NCI-H460 (cell line): ENCODE results near the gene UBP1. TPM values are rescaled to one million over a fixed set of nuclear protein-coding genes. Genes with fewer than 3 reads are reported as not detected.
"Not testable (repeated sequence)": the region's sequence is repeated elsewhere in the genome, so short reads cannot be mapped to it uniquely, and the experiment has no call there.

ENCODE experiments used
- DNase-seq: peaks from one replicate; pipeline ENCODE4 v3.0.0-alpha.2; 2016; ENCODE audit warnings: low read depth; ENCODE audit errors: extremely low read depth
- polyA plus RNA-seq: library from polyadenylated mRNA; depleted of rRNA; stranded (reverse); fragments of >200 nt; gene quantifications from 2 replicates; pipeline ENCODE4 v1.2.3, GENCODE V29; 2014; cell fraction: nucleus; rRNA removed
- total RNA-seq: library from RNA; depleted of rRNA; stranded (reverse); fragments of >200 nt; shearing (Covaris generic); gene quantifications from 2 replicates; pipeline ENCODE4 v1.2.3, GENCODE V29; 2014; rRNA removed

Gene UBP1, protein sequence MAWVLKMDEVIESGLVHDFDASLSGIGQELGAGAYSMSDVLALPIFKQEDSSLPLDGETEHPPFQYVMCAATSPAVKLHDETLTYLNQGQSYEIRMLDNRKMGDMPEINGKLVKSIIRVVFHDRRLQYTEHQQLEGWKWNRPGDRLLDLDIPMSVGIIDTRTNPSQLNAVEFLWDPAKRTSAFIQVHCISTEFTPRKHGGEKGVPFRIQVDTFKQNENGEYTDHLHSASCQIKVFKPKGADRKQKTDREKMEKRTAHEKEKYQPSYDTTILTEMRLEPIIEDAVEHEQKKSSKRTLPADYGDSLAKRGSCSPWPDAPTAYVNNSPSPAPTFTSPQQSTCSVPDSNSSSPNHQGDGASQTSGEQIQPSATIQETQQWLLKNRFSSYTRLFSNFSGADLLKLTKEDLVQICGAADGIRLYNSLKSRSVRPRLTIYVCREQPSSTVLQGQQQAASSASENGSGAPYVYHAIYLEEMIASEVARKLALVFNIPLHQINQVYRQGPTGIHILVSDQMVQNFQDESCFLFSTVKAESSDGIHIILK
- 25.5 and 36.5 TPM in 2 replicates for total RNA-seq
- polyA plus RNA-seq, result 36.0 and 43.1 TPM in 2 replicates

GRCh38 chr3:33440328-33441224 is at the start of gene UBP1:
Gene UBP1 (minus strand): TSS chr3:33440405. CDS start chr3:33439848, 557 bp downstream.
- DNase-seq, result peak; percentile 99

- DNase-seq, result no peak
Measured at GRCh38 chr3:33488683-33489082, 48.5 kb upstream of the UBP1 start.

- no peak for DNase-seq
Measured at GRCh38 chr3:33488246-33488645, 48.0 kb upstream of the UBP1 start.

DNA sequence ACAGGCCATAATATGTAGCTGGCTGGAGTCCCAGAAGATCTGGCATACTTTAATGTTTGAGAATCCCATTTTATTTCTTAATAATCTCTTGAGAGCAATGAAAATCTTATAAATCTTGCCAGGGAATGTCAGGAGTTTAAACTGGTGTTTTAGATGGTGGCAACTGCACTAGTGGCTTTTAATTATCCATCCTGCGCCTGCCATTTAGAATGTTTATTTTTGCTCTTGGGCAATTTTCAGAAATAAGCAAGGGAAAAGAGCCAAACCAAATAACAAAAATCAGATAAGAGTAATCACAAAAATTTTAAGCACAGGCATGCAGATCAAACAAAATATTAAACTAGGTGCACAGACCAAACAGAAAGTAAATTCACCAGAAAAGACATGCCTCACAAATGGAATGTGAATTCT is 41.9 kb upstream of the UBP1 start:
- no peak for DNase-seq

DNA sequence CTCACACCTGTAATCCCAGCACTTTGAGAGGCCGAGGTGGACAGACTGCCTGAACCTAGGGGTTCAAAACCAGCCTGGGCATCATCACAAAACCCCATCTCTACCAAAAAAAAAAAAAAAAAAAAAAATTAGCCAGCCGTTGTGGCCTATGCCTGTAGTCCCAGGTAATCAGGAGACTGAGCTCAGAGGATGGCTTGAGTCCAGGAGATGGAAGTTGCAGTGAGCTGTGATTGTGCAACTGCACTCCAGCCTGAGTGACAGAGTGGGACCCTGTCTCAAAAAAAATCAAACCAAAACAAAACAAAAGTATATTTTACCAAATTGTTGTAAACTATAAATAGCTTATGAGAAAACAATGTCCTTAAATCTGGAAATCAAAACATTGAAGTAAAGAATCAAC is 34.7 kb upstream of the UBP1 start:
- no peak for DNase-seq

DNA sequence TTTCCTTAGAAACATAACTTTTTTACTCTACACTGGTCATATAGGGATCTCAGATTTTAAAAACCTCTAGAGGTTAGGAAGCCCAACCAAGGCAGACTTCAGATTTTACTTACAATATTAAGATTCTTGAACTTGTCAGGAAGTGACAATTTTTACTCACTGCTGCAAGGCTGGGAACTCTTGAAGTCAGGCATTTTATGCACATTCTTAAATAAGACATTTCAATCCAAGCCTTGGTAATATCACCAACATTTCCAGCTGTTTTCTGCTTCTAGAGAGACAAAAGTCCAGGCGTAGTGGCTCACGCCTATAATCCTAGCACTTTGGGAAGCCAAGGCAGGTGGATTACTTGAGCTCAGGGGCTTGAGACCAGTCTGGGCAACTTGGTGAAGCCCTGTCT is 33.6 kb upstream of the UBP1 start:
- DNase-seq, result no peak

GRCh38 chr3:33467786-33468185 is 27.6 kb upstream of the UBP1 start:
- no peak for DNase-seq

DNA sequence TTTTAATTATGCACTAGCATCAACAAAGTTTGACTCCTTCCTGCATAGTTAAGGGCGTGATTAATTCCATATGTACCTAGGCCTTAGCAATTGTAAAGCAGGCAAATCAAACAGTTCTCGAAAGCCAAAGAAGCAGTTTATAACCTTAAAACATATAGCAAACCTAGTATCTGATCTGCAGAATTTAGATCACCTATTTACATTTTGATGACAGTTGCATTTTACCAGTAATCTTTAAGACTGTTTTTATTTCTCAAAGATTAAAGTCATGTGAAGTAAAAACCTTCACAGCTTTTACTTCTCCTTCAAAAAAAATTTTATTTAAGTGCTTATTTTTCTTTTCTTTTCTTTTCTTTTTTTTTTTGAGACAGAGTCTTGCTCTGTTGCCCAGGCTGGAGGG is 20.9 kb upstream of the UBP1 start:
- DNase-seq, result no peak

DNA sequence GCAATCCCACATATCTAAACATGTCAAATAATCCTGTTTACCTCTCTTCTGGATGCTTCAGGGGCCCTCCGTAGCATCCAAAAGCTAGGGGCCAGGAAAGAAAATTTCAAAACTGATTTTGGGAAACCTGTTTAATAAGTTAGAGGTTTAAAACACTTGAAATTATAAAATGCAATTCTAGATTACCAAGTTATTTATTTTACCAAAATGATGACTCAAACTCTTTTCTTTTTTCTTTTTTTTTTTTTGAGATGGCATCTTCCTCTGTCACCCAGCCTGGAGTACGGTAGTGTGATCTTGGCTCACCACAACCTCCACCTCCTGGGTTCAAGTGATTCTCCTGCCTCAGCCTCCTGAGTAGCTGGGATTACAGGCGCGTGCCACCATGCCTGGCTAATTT is 19.4 kb upstream of the UBP1 start:
- not testable (repeated sequence) for DNase-seq

- DNase-seq, result no peak
Measured at GRCh38 chr3:33458446-33458845, 18.2 kb upstream of the UBP1 start.

- no peak for DNase-seq
Measured at GRCh38 chr3:33456756-33457155, 16.6 kb upstream of the UBP1 start.

DNA sequence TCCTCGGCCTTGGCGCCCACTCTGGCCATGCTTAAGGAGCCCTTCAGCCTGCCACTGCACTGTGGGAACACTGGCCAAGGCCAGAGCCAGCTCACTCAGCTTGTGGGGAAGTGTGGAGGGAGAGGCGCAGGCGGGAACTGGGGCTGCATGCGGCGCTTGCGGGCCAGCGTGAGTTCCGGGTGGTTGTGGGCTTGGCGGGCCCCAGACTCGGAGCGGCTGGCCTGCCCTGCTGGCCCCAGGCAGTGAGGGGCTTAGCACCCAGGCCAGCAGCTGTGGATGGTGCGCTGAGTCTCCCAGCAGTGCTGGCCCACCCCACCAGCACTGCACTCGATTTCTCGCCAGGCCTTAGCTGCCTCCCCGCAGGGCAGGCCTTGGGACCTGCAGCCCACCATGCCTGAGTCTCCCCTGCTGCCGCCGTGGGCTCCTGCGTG is 13.1 kb upstream of the UBP1 start:
- no peak for DNase-seq

GRCh38 chr3:33451994-33452393 is 11.8 kb upstream of the UBP1 start:
- DNase-seq, result not testable (repeated sequence)

DNA sequence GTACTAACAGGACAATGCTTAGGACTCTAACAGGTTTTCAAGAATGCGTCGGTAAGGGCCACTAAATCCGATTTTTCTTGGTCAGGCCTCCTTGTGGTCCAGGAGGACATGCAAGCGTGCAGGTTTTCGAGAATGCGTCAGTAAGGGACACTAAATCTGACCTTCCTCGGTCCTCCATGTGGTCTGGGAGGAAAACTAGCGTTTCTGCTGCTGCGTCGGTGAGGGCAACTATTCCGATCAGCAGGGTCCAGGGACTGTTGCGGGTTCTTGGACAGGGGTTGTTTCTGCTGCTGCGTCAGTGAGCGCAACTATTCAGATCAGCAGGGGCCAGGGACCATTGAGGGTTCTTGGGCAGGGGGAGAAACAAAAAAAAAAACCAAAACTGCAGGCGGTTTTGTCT is 7.8 kb upstream of the UBP1 start:
- no peak for DNase-seq

DNA sequence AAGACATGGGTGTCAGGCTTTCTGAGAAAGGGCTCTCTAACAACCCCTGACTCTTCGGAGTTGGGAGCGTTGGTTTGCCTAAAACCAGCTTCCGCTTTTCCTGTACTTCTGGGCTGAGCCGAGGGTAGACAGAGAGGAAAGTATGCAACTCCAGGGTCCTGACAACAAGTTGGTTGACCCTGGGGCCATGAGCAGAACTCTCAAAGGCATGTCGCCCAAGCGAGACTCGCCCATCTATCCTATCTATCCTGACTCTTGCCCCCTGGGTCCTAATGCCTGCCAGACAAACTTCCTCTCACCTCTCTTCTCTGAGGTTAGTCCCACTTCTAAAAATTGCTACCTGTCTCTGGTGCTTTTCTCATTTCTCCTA is 7.0 kb upstream of the UBP1 start:
- DNase-seq, result not testable (repeated sequence)

- DNase-seq, result no peak
Measured at GRCh38 chr3:33442190-33442589, 2.0 kb upstream of the UBP1 start.

- DNase-seq, result no peak
Measured at GRCh38 chr3:33441225-33441976, 1.2 kb upstream of the UBP1 start.

DNA sequence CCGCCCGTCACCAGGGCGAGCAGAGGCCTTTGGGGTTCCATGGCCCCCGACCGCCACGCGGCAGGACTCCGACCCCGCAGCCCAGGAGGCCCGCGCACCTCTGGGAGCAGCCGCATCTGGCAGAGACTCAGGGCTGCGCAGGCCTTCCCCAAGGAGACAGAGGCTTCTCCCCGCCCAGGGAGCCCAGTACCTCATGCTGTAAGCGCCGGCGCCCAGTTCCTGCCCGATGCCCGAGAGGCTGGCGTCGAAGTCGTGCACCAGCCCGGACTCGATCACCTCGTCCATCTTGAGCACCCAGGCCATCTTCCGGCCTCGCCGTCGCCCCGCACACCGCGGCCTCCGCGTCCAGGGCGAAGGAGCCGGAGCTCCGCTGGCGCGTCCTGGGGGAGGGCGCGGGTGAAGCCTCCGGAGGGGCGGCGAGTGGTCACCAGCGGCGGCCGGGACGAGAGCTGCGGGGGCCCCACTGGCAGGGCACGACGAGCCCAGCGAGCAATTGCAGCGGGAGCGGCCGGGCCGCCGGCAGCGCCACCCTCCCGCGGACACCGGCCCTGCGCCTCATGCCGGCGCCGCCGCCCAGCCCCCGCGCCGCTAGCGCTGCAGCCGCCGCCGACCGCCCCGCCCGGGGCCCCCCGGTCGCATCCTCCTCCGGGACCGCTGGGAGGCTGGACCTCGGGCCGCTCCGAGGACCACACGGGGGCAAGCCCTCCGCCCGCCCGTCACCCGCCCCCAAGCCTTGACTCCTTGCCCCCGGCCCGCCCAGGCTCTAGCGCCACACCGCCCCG is 468 bp downstream of the UBP1 start:
- no peak for DNase-seq

- no peak for DNase-seq
Measured at GRCh38 chr3:33438881-33439545, 1.2 kb downstream of the UBP1 start.
